Activated naive CD8-positive, alpha-beta T cell treated with anti-CD3 and anti-CD28 coated beads, Interleukin-2, amount 10 ng/mL, durations not matched to agents 7 days and 5 days (primary cell): ENCODE results near the gene PARK7. TPM values are rescaled to one million over a fixed set of nuclear protein-coding genes. Genes with fewer than 3 reads are reported as not detected.
A peak's percentile ranks its signal among the peaks of the same experiment; 100 is the strongest.

Experiments
- ATAC-seq: fragments of 150-1000 bp; cut with Tn5 transposase; one replicate; pipeline ENCODE4 v1.10.0; 2021; ENCODE audit warnings: low read depth, moderate library complexity
- POLR2A ChIA-PET: fragments of 350-600 bp; sonication (Branson Sonifier 250); formaldehyde crosslinking; loops from one replicate; lab custom pipeline; 2021; ENCODE audit warnings: antibody characterized with exemption; lab: Charles Lee
- DNase-seq: peaks from one replicate; pipeline ENCODE4 v3.0.0; 2021
- H3K27ac Mint-ChIP-seq: one replicate; pipeline ENCODE4 v1.8.0; 2022; ENCODE audit warnings: mild to moderate bottlenecking, mixed read lengths
- H3K27me3 Mint-ChIP-seq: one replicate; pipeline ENCODE4 v1.8.0; 2022; ENCODE audit warnings: mild to moderate bottlenecking, moderate library complexity, mixed read lengths
- H3K36me3 Mint-ChIP-seq: one replicate; pipeline ENCODE4 v1.8.0; 2021; ENCODE audit warnings: mild to moderate bottlenecking, mixed read lengths
- H3K4me1 Mint-ChIP-seq: one replicate; pipeline ENCODE4 v1.8.0; 2021; ENCODE audit warnings: mixed read lengths
- H3K4me3 Mint-ChIP-seq: one replicate; pipeline ENCODE4 v1.8.0; 2022; ENCODE audit warnings: mild to moderate bottlenecking, moderate library complexity, mixed read lengths
- H3K9me3 Mint-ChIP-seq: one replicate; pipeline ENCODE4 v1.8.0; 2021; ENCODE audit warnings: mixed read lengths
- total RNA-seq, 2 experiments: library from RNA; stranded (reverse); gene quantifications; one replicate each; pipeline ENCODE4 v1.2.3, GENCODE V29; 2021

PARK7 gene
- total RNA-seq, 2 experiments from 2014 or later: 209 to 230 TPM

- Mint-ChIP-seq H3K36me3 (no peaks in the 10 kb centered on the region), H3K27me3 (peaks cover 45% of the 10 kb centered on the region), H3K4me3 (no peak overlapping the region), H3K4me1 (no peaks in the 10 kb centered on the region), H3K27ac (no peak overlapping the region), H3K9me3 (no peaks in the 10 kb centered on the region)
- ATAC-seq (no peak), DNase-seq (no peak)
- POLR2A ChIA-PET: interaction anchor here (0.6 kb wide), 1 partner anchor 344 kb away, joined by 3 read pairs; no protein-coding TSS in a partner anchor
These were observed 57.7 kb downstream of the PARK7 start for GRCh38 chr1:8019229-8019620.

GRCh38 chr1:8020032-8020431 is 58.5 kb downstream of the PARK7 start:
- Mint-ChIP-seq H3K36me3 (no peaks in the 10 kb centered on the region), H3K4me3 (no peak overlapping the region)
- ATAC-seq: no peak

GRCh38 chr1:8021676-8022266 is 60.3 kb downstream of the PARK7 start:
- Mint-ChIP-seq H3K36me3 (peaks cover 4% of the 10 kb centered on the region), H3K4me3 (no peak overlapping the region), H3K9me3 (no peaks in the 10 kb centered on the region), H3K4me1 (peaks cover 7% of the 10 kb centered on the region), H3K27ac (no peak overlapping the region), H3K27me3 (peaks cover 51% of the 10 kb centered on the region)
- ATAC-seq (no peak), DNase-seq (no peak)
- POLR2A ChIA-PET: no interaction called here

More at GRCh38 chr1:8020032-8020431, 58.5 kb downstream of the PARK7 start:
- peaks cover 53% of the 10 kb centered on the region for H3K27me3 Mint-ChIP-seq
- POLR2A ChIA-PET: interaction anchor here (0.6 kb wide), 1 partner anchor 345 kb away, joined by 3 read pairs; no protein-coding TSS in a partner anchor
- H3K9me3 Mint-ChIP-seq: no peaks in the 10 kb centered on the region
- no peak overlapping the region for H3K27ac Mint-ChIP-seq
- H3K4me1 Mint-ChIP-seq: peaks cover under 1% of the 10 kb centered on the region
- DNase-seq: no peak

- POLR2A ChIA-PET: no interaction called here
- Mint-ChIP-seq H3K36me3 (peaks cover 5% of the 10 kb centered on the region), H3K4me3 (no peak overlapping the region), H3K27ac (no peak overlapping the region), H3K4me1 (peaks cover 9% of the 10 kb centered on the region), H3K27me3 (peaks cover 55% of the 10 kb centered on the region), H3K9me3 (no peaks in the 10 kb centered on the region)
- ATAC-seq: no peak
- no peak for DNase-seq
These were observed 61.1 kb downstream of the PARK7 start for GRCh38 chr1:8022395-8023286.

GRCh38 chr1:8023287-8023994 is 61.9 kb downstream of the PARK7 start:
- POLR2A ChIA-PET: no interaction called here
- peaks cover 9% of the 10 kb centered on the region for H3K4me1 Mint-ChIP-seq
- DNase-seq (no peak), ATAC-seq (no peak)
- no peak overlapping the region for H3K27ac Mint-ChIP-seq
- H3K9me3 Mint-ChIP-seq: no peaks in the 10 kb centered on the region
- H3K4me3 Mint-ChIP-seq: no peak overlapping the region
- peaks cover 56% of the 10 kb centered on the region for H3K27me3 Mint-ChIP-seq
- peaks cover 5% of the 10 kb centered on the region for H3K36me3 Mint-ChIP-seq

- H3K27me3 Mint-ChIP-seq: peaks cover 53% of the 10 kb centered on the region
- peaks cover 9% of the 10 kb centered on the region for H3K4me1 Mint-ChIP-seq
- no peak overlapping the region for H3K27ac Mint-ChIP-seq
- H3K4me3 Mint-ChIP-seq: no peak overlapping the region
- peaks cover 5% of the 10 kb centered on the region for H3K36me3 Mint-ChIP-seq
- POLR2A ChIA-PET: no interaction called here
- ATAC-seq (no peak), DNase-seq (no peak)
- H3K9me3 Mint-ChIP-seq: no peaks in the 10 kb centered on the region
These were observed 62.4 kb downstream of the PARK7 start for GRCh38 chr1:8023995-8024313.

- H3K36me3 Mint-ChIP-seq: peaks cover 5% of the 10 kb centered on the region
- POLR2A ChIA-PET: no interaction called here
- ATAC-seq (no peak), DNase-seq (no peak)
- H3K4me3 Mint-ChIP-seq: no peak overlapping the region
- no peak overlapping the region for H3K27ac Mint-ChIP-seq
- no peaks in the 10 kb centered on the region for H3K9me3 Mint-ChIP-seq
- H3K4me1 Mint-ChIP-seq: peaks cover 9% of the 10 kb centered on the region
- H3K27me3 Mint-ChIP-seq: peaks cover 52% of the 10 kb centered on the region
These were observed 62.8 kb downstream of the PARK7 start for GRCh38 chr1:8024329-8024728.

GRCh38 chr1:8025061-8025670 is 63.7 kb downstream of the PARK7 start:
- POLR2A ChIA-PET: no interaction called here
- Mint-ChIP-seq H3K27me3 (peaks cover 58% of the 10 kb centered on the region), H3K9me3 (no peaks in the 10 kb centered on the region), H3K4me1 (peaks cover 9% of the 10 kb centered on the region), H3K36me3 (peaks cover 5% of the 10 kb centered on the region), H3K27ac (peak overlapping the region; percentile 50), H3K4me3 (peak overlapping the region; percentile 77)
- ATAC-seq (no peak), DNase-seq (no peak)

- POLR2A ChIA-PET: no interaction called here
- peaks cover 59% of the 10 kb centered on the region for H3K27me3 Mint-ChIP-seq
- peaks cover 9% of the 10 kb centered on the region for H3K4me1 Mint-ChIP-seq
- no peaks in the 10 kb centered on the region for H3K9me3 Mint-ChIP-seq
- H3K27ac Mint-ChIP-seq: no peak overlapping the region
- H3K36me3 Mint-ChIP-seq: peaks cover 5% of the 10 kb centered on the region
- DNase-seq (peak; percentile 49), ATAC-seq (peak; percentile 18)
- H3K4me3 Mint-ChIP-seq: peak overlapping the region; percentile 77
These were observed 64.2 kb downstream of the PARK7 start for GRCh38 chr1:8025671-8026144.

GRCh38 chr1:8026153-8026975 is 64.9 kb downstream of the PARK7 start, which contains the start of gene ERRFI1:
TSS of gene ERRFI1 (minus strand) at chr1:8026309. CDS start at chr1:8015619, 10,690 bp downstream.
- peak; percentile 93 for ATAC-seq
- Mint-ChIP-seq H3K27ac (peak within 1 kb of the TSS; percentile 50), H3K27me3 (peaks cover 59% of the 10 kb centered on the region), H3K9me3 (no peaks in the 10 kb centered on the region), H3K36me3 (peaks cover 5% of the 10 kb centered on the region), H3K4me1 (peaks cover 9% of the 10 kb centered on the region), H3K4me3 (peak within 1 kb of the TSS; percentile 77)
- peak; percentile 91 for DNase-seq
- POLR2A ChIA-PET: no interaction called here

GRCh38 chr1:8026976-8027747 is 65.7 kb downstream of the PARK7 start:
- H3K27ac Mint-ChIP-seq: no peak overlapping the region
- ATAC-seq: no peak

More at GRCh38 chr1:8026976-8027747, 65.7 kb downstream of the PARK7 start:
- no peaks in the 10 kb centered on the region for H3K9me3 Mint-ChIP-seq
- peaks cover 5% of the 10 kb centered on the region for H3K36me3 Mint-ChIP-seq
- H3K27me3 Mint-ChIP-seq: peaks cover 54% of the 10 kb centered on the region
- no peak for DNase-seq
- peaks cover 9% of the 10 kb centered on the region for H3K4me1 Mint-ChIP-seq
- H3K4me3 Mint-ChIP-seq: peak overlapping the region; percentile 63
- POLR2A ChIA-PET: no interaction called here
